DND-41 (cell line): ENCODE data around the gene COX7B2.

Source experiments
- CTCF ChIP-seq: IDR thresholded peaks from 2 replicates; pipeline ENCODE4 v1.5.1; 2012; ENCODE audit warnings: borderline replicate concordance, low read length, moderate library complexity, mild to moderate bottlenecking; ENCODE audit not compliant: poor library complexity, severe bottlenecking; ENCODE audit errors: extremely low read depth
- EZH2 ChIP-seq: IDR thresholded peaks from 3 replicates; pipeline ENCODE4 v1.6.1; 2012; ENCODE audit warnings: borderline replicate concordance, low read depth, mild to moderate bottlenecking, moderate library complexity, low read length, inconsistent platforms; ENCODE audit not compliant: severe bottlenecking

- TF ChIP-seq CTCF (no peak), EZH2 (no peak)
Measured at GRCh38 chr4:46781434-46782092, 127.5 kb downstream of the COX7B2 start.
